Chondrocyte (in vitro differentiated cells): ENCODE data around the gene REPS2. TPM values are rescaled to one million over a fixed set of nuclear protein-coding genes. Genes with fewer than 3 reads are reported as not detected.
"Not testable (repeated sequence)": the region's sequence is repeated elsewhere in the genome, so short reads cannot be mapped to it uniquely, and the experiment has no call there.

Experiments used
- DNase-seq: peaks from one replicate; pipeline ENCODE4 v3.0.0; 2021; ENCODE audit warnings: mixed read lengths, low spot score
- H3K27ac Mint-ChIP-seq: one replicate; pipeline ENCODE4 v1.8.0; 2021; ENCODE audit warnings: mild to moderate bottlenecking, moderate library complexity, mixed read lengths; ENCODE audit not compliant: unreplicated experiment
- H3K27me3 Mint-ChIP-seq: 2 replicates; pipeline ENCODE4 v1.8.0; 2021; ENCODE audit warnings: low read depth, mixed read lengths
- H3K36me3 Mint-ChIP-seq: 2 replicates; pipeline ENCODE4 v1.8.0; 2021; ENCODE audit warnings: low read depth, mixed read lengths
- H3K4me1 Mint-ChIP-seq: 2 replicates; pipeline ENCODE4 v1.8.0; 2021; ENCODE audit warnings: low read depth, mild to moderate bottlenecking, mixed read lengths
- H3K4me3 Mint-ChIP-seq: one replicate; pipeline ENCODE4 v1.8.0; 2021; ENCODE audit warnings: mild to moderate bottlenecking, moderate library complexity, mixed read lengths; ENCODE audit not compliant: unreplicated experiment
- H3K9me3 Mint-ChIP-seq: 2 replicates; pipeline ENCODE4 v1.8.0; 2021; ENCODE audit warnings: low read depth, mixed read lengths
- CTCF ChIP-seq: fragments of 200-600 bp; sonication (generic); IDR thresholded peaks from 2 replicates; pipeline ENCODE4 v1.5.0; 2021; ENCODE audit warnings: antibody characterized with exemption, mild to moderate bottlenecking, moderate library complexity
- total RNA-seq: library from RNA; stranded (reverse); gene quantifications from 3 replicates; pipeline ENCODE4 v1.2.1, GENCODE V29; 2021

REPS2 gene
- total RNA-seq, 1 donor from 2014 or later: 2.4 TPM

DNA sequence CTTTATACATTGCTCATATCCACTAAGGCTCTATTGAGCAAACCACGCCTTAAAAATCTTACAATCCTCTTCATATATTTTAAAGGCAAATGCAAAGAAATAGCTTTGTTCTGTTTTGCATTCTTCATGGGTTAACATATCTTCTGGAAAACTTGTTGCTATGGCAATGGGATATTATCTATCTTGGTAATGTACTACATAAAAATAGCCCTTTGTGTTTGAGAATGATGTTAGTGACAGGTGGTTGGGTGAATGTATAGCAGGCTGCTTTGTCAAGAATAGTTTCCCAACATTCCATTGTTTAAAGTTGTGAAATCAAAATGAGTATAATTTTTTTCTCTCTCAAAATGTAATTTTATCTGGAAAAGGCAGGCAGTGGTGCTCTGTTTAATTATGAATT is 16.8 kb downstream of the REPS2 start:
- H3K27ac Mint-ChIP-seq: no peak overlapping the region
- no peak for DNase-seq
- TF ChIP-seq CTCF: no peak
- H3K27me3 Mint-ChIP-seq: peaks cover 9% of the 10 kb centered on the region
- H3K9me3 Mint-ChIP-seq: no peaks in the 10 kb centered on the region
- H3K36me3 Mint-ChIP-seq: no peaks in the 10 kb centered on the region
- no peaks in the 10 kb centered on the region for H3K4me1 Mint-ChIP-seq
- no peak overlapping the region for H3K4me3 Mint-ChIP-seq

DNA sequence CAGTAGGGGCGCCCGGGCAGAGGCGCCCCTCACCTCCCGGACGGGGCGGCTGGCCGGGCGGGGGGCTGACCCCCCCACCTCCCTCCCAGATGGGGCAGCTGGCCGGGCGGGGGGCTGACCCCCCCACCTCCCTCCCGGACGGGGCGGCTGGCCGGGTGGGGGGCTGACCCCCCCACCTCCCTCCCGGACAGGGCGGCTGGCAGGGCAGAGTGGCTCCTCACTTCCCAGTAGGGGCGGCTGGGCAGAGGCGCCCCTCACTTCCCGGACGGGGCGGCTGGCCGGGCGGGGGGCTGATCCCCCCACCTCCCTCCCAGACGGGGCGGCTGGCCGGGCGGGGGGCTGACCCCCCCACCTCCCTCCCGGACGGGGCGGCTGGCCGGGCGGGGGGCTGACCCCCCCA is 18.5 kb downstream of the REPS2 start:
- not testable (repeated sequence) for H3K9me3 Mint-ChIP-seq, H3K27me3 Mint-ChIP-seq, H3K4me3 Mint-ChIP-seq, DNase-seq, H3K27ac Mint-ChIP-seq, H3K4me1 Mint-ChIP-seq, H3K36me3 Mint-ChIP-seq

GRCh38 chrX:16966752-16967448 is 20.4 kb downstream of the REPS2 start:
- Mint-ChIP-seq H3K36me3 (no peaks in the 10 kb centered on the region), H3K9me3 (peaks cover 4% of the 10 kb centered on the region), H3K27me3 (peaks cover 3% of the 10 kb centered on the region), H3K27ac (no peak overlapping the region), H3K4me1 (peaks cover 5% of the 10 kb centered on the region), H3K4me3 (no peak overlapping the region)
- DNase-seq: no peak
- TF ChIP-seq CTCF: no peak

- not testable (repeated sequence) for H3K4me1 Mint-ChIP-seq, DNase-seq, H3K4me3 Mint-ChIP-seq, H3K9me3 Mint-ChIP-seq, H3K27me3 Mint-ChIP-seq, H3K36me3 Mint-ChIP-seq, H3K27ac Mint-ChIP-seq
Measured at GRCh38 chrX:16968753-16969152, 22.3 kb downstream of the REPS2 start.

- Mint-ChIP-seq H3K27me3 (peaks cover 10% of the 10 kb centered on the region), H3K9me3 (peaks cover 4% of the 10 kb centered on the region), H3K27ac (no peak overlapping the region), H3K4me3 (no peak overlapping the region), H3K4me1 (peaks cover 7% of the 10 kb centered on the region), H3K36me3 (no peaks in the 10 kb centered on the region)
- no peak for TF ChIP-seq CTCF
- DNase-seq: no peak
Measured at GRCh38 chrX:16970977-16971376, 24.5 kb downstream of the REPS2 start.

- H3K9me3 Mint-ChIP-seq: peaks cover 4% of the 10 kb centered on the region
- no peak overlapping the region for H3K27ac Mint-ChIP-seq
- TF ChIP-seq CTCF: no peak
- no peak overlapping the region for H3K4me3 Mint-ChIP-seq
- peaks cover 10% of the 10 kb centered on the region for H3K27me3 Mint-ChIP-seq
- H3K36me3 Mint-ChIP-seq: no peaks in the 10 kb centered on the region
- H3K4me1 Mint-ChIP-seq: peaks cover 7% of the 10 kb centered on the region
- DNase-seq: no peak
Measured at GRCh38 chrX:16971694-16972093, 25.2 kb downstream of the REPS2 start.
